22Rv1 (cell line): Measurements from ENCODE around the gene AMER3.
"Not testable (repeated sequence)": the region's sequence is repeated elsewhere in the genome, so short reads cannot be mapped to it uniquely, and the experiment has no call there.

Source experiments
- CTCF ChIP-seq: fragments of 450-650 bp; IDR thresholded peaks from 2 replicates; pipeline ENCODE4 v1.5.1; 2017; ENCODE audit warnings: mild to moderate bottlenecking
- ZFX ChIP-seq: fragments of 450-650 bp; IDR thresholded peaks from 2 replicates; pipeline ENCODE4 v1.6.1; 2017; ENCODE audit warnings: antibody characterized with exemption, borderline replicate concordance

- not testable (repeated sequence) for TF ChIP-seq CTCF, ZFX
Measured at GRCh38 chr2:130732257-130732656, 23.1 kb upstream of the AMER3 start.
